ENCODE data around the gene UBE2E2.

GRCh38 chr3:23209103-23209502 lies 6.0 kb downstream of the UBE2E2 start:
- TF ChIP-seq ZNF691 (CRISPR knock-in tag; IDR thresholded peaks at IDR 0.05; ENCODE audit: borderline replicate concordance, low read depth) (no peak), POLR2AphosphoS5 (IDR thresholded peaks at IDR 0.05; ENCODE audit: low read depth, low read length) (no peak), KDM1A (CRISPR knock-in tag; IDR thresholded peaks at IDR 0.05) (no peak), SMC3 (IDR thresholded peaks at IDR 0.05; ENCODE audit: low read length) (no peak)

All from HepG2 (cell line).